ENCODE measurements around the gene HIKESHI.

The HIKESHI gene, protein sequence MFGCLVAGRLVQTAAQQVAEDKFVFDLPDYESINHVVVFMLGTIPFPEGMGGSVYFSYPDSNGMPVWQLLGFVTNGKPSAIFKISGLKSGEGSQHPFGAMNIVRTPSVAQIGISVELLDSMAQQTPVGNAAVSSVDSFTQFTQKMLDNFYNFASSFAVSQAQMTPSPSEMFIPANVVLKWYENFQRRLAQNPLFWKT

DNA sequence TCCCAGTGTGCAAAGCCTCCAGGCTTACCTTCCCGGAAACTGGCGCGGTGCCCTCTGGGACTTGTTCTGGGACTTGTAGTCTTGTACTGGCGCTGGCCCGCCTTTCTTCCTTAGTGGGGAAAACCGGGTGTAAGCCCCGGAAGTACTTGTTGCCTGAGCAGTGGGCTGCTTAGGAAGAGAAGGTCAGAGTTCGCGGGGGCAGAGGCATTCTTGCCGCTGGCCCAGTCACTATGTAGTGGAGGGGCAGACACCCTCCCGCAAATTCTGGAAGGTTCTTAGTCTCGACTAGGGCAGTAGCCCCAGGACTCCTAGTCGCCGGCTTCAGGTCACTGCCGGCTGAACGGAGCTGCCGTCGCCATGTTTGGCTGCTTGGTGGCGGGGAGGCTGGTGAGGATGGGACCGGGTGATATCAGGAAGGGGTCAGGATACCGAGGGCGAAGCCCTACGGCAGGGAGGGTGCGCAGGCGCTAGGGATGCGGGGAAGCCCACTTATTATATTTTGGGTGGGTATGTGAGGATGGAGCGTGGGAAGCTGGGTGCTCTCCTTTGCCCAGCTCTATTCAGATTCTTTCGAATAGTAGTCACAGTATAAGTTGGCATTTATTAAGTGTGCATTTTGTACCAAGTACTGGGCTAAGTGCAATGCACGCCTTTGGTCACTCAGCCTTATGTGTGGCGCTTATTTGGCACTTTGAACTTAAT, at the start of gene HIKESHI:
Gene HIKESHI, plus strand, starts transcription at position 149 of the 702 bp plus-strand sequence. Its CDS starts 209 bp downstream, at position 358.
- peak; percentile 85 for DNase-seq (ENCODE audit: low spot score)
- TF ChIP-seq, protein P1, sequence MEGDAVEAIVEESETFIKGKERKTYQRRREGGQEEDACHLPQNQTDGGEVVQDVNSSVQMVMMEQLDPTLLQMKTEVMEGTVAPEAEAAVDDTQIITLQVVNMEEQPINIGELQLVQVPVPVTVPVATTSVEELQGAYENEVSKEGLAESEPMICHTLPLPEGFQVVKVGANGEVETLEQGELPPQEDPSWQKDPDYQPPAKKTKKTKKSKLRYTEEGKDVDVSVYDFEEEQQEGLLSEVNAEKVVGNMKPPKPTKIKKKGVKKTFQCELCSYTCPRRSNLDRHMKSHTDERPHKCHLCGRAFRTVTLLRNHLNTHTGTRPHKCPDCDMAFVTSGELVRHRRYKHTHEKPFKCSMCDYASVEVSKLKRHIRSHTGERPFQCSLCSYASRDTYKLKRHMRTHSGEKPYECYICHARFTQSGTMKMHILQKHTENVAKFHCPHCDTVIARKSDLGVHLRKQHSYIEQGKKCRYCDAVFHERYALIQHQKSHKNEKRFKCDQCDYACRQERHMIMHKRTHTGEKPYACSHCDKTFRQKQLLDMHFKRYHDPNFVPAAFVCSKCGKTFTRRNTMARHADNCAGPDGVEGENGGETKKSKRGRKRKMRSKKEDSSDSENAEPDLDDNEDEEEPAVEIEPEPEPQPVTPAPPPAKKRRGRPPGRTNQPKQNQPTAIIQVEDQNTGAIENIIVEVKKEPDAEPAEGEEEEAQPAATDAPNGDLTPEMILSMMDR (IDR thresholded peaks at IDR 0.05; ENCODE audit: extremely low read depth, missing control alignments), result no peak

DNA sequence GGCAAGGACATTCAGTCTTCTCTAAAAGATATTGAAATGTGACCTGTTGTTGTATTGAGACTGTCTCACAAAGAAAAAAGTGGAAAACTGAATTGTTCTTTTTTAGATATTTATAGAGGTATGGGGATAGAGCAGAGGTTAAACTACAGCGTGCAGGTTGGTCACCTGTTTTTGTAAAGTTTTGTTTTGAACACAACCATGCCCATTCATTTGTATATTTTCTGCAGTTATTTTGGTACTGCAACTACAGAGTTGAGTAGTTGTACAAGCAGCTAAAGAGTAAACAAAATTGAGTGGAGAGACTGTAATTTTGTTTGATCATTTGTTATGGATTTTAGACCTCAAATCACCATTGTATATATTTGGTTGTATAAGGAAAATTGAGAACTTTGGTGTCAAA, 46.1 kb upstream of the HIKESHI start:
- TF ChIP-seq, protein P1 (IDR thresholded peaks at IDR 0.05; ENCODE audit: extremely low read depth, missing control alignments), result no peak
- peak; percentile 25 for DNase-seq (ENCODE audit: low spot score)

DNA sequence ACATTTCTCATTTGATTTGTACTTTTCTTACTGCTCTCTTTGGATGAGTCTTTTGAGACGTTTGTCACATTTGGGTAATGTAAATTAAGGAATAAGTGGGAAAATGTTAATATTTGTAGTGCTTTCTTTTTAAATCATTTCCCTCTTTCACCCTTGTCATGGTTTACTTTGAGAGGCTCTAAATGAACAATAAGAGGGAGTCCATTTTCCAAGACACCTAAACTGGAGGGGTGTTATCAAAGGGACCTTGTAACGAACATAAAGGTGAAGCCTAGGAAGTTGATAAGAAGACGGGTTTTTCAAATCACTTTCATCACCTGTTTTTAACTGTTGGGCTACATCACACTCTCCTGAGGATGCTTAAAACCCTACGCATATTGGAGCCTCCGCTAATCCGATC, 45.4 kb upstream of the HIKESHI start:
- DNase-seq (ENCODE audit: low spot score), result no peak
- TF ChIP-seq, protein P1 (IDR thresholded peaks at IDR 0.05; ENCODE audit: extremely low read depth, missing control alignments), result no peak

DNA sequence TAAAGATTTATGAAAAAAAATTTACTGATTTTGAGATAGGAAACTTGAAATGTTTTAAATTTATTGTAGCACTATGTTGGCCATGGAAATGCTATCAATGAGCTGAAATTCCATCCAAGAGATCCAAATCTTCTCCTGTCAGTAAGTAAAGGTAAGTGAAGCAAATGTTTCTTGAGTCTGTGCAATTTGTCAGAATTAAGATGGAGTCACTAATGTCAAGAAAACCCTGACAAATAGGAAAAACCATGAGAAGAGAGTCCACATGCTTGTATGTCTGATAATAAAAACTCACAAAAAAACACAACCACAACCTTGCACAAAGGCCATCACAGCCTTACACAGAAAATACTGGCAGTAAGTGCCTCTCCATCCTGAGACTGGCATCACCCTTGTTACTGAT, 44.6 kb upstream of the HIKESHI start:
- no peak for DNase-seq (ENCODE audit: low spot score)
- TF ChIP-seq, protein P1 (IDR thresholded peaks at IDR 0.05; ENCODE audit: extremely low read depth, missing control alignments), result no peak

DNA sequence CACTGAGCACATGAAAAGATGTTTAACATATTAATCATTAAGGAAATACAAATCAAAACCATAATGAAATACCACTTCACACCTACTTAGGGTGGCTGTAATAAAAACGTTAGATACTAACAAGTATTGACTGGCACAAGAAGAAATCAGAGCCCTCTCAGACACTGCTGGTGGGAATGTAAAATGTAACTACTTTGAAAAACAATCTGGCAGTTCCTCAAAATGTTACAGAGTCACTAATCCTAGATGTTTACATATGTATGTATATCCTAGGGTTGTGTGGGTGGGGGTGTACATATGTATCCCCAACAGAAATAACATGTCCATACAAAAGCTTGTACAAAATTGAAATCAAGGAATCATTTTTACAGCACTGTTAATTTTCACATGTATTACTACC, 42.3 kb upstream of the HIKESHI start:
- no peak for DNase-seq (ENCODE audit: low spot score)
- TF ChIP-seq, protein P1 (IDR thresholded peaks at IDR 0.05; ENCODE audit: extremely low read depth, missing control alignments), result no peak

DNA sequence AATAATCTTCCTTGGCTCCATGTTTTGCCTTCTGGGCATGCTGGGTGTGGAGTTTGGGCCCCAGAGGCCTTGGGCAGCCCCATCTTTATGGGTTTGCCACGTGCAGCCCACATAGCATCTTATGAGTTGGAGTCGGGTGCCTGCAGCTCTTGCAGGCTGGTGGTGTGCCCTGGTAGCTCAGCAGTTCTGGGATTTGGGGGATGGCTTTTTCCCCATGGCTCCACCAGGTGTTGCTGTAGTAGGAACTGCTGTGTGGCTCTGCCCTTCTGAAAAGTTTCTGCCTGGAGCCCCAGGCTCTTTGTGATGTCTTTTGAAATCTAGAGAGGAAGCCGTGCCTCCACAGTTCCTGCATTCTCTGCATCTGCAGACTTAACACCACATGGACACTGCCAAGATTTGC, 40.7 kb upstream of the HIKESHI start:
- no peak for DNase-seq (ENCODE audit: low spot score)
- TF ChIP-seq, protein P1 (IDR thresholded peaks at IDR 0.05; ENCODE audit: extremely low read depth, missing control alignments), result no peak

DNA sequence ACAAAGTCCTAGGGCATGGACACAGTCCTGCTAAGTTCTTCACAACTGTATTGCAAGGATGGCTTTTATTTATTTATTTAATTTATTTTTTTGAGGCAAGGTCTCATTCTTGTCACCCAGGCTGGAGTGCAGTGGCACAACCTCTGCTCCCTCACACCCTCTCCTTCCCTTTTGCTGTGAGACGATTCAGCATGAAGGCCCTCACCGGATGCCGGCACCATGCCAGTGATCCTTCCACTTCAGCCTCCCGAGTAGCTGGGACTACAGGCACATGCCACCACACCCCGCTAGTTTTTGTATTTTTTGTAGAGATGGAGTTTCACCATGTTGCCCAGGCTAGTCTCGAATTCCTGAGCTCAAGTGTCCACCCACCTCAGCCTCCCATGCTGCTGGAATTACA, 39.7 kb upstream of the HIKESHI start:
- TF ChIP-seq, protein P1 (IDR thresholded peaks at IDR 0.05; ENCODE audit: extremely low read depth, missing control alignments), result no peak
- no peak for DNase-seq (ENCODE audit: low spot score)
